ENCODE measurements around the gene NOC2L.

Gene NOC2L

DNA sequence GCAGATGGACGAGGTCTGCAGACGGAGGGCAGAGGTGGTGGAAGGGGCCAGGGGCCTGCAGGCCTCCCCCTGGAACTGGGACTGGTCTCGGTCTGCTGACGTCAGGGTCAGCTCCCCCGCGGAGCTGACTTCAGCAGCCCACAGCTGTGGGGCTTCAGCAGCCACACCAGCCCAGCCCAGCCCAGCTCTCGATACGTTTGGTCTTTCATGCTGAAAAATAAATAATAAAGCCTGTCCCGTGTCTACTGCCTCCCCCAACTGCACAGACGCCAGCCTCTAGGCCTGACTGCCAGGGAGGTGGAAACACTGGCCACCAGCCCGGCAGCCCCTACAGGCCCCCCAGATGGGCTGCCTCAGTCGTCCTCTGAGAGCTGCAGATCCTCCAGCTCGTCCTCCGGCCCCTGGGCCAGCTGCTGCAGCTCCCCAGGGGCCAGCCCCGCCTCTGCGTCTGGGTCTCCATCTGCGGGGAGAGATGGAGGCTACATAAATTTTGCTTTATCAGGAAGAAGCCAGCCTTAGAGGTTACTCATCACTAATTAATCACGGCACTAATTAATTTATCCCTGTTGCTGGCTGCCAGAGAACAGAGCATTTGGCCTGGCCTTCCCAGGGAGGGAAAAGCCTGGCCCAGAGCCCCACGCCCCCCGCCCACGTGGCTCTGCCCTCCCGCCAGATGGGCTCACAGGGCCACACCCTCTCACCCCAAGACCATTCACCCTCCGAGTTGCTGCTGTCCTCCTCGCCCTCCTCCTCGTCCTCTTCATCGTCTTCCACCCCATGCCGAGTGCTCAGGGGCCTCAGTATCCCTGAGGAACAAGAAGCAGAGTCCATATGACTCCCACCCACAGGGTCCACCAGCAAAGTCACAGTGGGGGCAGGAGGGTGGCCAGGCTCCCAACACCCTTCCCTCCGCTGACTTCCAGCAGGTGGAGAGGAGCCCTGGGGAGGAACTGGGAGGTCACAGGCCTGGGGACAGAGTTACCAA lies 14.4 kb downstream of the NOC2L start:
- DNase-seq (ENCODE audit: insufficient read length, low spot score): no peak
- no peak for FAIRE-seq

DNA sequence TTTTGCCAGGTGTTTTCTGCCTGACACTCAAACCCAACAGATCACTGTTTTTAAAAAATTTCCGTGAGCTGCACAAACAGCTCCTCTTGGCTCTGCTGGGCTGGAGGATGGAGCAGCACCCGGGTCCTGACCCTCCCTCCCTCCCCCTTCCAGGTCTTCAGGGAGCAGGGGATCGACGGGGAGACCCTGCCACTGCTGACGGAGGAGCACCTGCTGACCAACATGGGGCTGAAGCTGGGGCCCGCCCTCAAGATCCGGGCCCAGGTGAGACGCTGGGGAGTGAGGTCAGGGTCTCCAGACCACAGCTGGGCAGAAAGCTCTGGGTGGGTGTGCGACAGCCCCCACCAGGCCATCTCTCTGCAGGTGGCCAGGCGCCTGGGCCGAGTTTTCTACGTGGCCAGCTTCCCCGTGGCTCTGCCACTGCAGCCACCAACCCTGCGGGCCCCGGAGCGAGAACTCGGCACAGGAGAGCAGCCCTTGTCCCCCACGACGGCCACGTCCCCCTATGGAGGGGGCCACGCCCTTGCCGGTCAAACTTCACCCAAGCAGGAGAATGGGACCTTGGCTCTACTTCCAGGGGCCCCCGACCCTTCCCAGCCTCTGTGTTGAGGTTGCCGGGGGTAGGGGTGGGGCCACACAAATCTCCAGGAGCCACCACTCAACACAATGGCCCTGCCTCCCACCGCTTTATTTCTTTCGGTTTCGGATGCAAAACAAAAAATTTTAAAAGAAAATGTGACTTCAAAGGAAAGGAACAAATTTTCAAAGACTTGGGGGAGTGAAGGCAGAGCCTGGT lies 15.3 kb downstream of the NOC2L start:
- DNase-seq (ENCODE audit: insufficient read length, low spot score): no peak
- FAIRE-seq: no peak

DNA sequence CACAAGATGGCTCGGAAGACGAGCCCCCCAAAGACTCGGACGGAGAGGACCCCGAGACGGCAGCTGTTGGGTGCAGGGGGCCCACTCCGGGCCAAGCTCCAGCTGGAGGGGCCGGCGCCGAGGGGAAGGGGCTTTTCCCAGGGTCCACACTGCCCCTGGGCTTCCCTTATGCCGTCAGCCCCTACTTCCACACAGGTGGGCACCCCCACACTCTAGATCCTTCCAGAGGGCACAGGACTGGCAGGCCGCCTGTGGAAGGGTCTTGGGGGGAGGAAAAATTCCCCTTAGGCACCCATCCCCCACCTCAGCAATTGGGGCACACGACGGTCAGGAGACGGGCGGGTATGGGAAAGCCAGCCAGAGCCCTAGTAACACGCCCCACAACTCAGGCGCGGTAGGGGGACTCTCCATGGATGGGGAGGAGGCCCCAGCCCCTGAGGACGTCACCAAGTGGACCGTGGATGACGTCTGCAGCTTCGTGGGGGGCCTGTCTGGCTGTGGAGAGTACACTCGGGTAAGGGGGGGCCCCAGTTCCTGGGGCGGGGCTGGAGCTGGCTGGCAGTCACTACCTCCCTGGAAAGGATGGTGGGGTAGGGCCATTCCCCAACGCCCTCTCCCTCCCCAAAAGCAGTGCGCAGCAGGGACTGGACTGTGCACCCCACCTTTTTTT lies 16.1 kb downstream of the NOC2L start:
- DNase-seq (ENCODE audit: insufficient read length, low spot score): no peak
- no peak for FAIRE-seq

DNA sequence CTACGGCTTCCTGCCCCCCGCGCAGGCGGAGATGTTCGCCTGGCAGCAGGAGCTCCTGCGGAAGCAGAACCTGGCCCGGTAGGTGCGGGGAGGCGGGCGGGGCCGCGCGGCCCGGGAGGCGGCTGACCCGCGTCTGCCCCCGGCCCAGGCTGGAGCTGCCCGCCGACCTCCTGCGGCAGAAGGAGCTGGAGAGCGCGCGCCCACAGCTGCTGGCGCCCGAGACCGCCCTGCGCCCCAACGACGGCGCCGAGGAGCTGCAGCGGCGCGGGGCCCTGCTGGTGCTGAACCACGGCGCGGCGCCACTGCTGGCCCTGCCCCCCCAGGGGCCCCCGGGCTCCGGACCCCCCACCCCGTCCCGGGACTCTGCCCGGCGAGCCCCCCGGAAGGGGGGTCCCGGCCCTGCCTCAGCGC lies 16.6 kb downstream of the NOC2L start:
- no peak for FAIRE-seq

DNA sequence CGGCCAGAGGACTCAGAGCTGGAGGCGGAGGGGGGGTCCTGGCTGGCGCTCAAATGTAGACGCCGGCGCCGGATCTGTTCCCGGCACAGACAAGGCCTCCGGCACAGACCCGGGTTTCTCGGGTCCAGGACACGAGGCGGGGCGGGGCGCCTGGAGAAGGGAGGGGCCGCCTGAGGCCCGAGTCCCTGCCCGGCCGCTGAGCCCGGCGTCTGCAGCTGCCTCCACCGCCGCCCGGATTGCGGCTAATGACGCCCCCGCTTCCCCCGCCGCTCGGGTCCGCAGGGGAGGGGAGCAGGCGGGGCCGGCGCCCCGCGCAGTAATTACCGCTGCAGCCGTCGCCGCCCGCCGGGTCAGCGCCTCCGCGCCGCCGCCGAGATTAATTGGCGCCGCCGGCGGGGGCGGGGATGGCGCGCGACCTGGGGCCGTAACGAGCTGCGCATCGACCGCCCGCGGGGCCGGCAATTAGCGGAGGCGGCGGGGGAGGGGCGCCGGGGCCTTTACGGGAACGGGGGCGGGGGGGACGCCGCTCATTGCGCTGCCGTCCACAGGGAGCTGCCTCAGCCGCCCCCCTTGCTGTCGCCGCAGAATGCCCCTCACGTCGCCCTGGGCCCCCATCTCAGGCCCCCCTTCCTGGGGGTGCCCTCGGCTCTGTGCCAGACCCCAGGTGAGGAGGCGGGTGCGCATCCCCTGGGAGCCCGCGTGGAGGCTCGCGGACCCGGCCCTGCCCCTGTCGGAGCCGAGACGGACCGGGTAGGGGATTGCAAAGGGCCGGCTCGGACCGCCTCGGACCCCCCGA lies 17.3 kb downstream of the NOC2L start:
- no peak for FAIRE-seq
- peak; percentile 76 for DNase-seq (ENCODE audit: insufficient read length, low spot score)

More for the DNA sequence above, 16.6 kb downstream of the NOC2L start:
- DNase-seq (ENCODE audit: insufficient read length, low spot score): no peak

DNA sequence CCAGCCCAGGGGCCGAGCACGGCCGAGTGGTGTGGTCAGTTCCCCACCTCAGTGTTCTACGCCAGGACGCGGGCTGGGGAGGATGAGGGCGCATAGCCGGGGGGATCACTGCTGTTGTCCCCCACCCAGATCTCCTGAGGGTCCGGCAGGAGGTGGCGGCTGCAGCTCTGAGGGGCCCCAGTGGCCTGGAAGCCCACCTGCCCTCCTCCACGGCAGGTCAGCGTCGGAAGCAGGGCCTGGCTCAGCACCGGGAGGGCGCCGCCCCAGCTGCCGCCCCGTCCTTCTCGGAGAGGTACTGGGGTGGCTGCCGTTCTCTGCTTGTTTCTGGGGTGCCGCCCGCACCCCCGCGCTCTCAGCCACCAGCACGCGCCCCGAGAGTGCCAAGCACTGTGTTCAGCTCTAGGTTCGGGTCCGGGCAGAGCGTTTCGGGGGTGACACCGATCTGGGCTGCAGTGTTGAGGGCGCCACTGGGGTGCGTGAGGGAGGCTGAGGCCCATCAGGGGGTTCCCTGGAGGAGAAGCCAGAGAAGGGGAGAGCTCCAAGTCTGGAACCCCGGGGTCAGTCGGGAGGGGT lies 18.0 kb downstream of the NOC2L start:
- no peak for FAIRE-seq
- no peak for DNase-seq (ENCODE audit: insufficient read length, low spot score)

DNA sequence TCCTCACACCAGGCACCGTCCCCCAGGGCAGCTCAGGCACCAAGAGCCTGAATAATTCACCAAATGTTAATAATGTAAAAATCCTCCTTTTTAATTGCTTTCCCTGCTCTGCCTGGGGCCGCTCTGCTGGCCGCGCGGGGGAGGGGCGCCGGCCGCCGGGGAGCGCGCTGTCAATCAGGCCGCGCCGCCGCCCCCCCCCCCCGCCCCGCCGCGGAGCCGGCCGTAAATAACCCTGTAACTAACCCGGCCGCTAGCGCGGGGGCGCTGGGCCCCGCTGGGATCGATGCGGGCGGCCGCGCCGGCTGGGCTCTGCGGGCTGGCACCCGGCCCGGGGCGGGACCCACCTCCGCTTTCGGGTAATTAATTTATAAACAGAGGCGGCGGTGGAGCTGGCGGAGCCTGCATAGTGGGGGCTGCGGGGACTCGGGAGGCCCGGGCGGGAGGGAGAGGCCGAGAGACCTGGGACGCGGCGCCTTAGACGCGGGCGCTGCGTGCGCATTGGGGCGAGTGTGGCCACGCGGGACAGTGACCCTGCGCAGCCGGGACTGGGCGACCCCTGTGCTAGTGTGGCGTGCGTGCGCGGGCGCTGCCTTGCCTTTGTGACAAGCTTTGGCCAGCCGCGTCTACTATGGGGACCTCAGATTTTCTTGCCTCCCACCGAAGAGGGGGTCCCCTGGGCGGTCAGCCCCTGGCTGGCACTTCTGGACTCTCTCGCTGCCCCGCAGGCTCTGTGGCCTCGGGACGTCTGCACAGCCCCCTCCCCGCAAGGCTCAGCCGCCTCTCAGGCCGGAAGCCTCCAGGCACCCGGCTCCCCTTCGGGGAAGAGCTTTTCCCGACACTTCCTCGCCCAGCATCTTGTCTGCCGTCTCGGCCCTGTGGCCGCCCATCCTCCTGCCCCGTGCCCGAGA lies 18.7 kb downstream of the NOC2L start:
- DNase-seq (ENCODE audit: insufficient read length, low spot score): peak; percentile 70
- FAIRE-seq: no peak

DNA sequence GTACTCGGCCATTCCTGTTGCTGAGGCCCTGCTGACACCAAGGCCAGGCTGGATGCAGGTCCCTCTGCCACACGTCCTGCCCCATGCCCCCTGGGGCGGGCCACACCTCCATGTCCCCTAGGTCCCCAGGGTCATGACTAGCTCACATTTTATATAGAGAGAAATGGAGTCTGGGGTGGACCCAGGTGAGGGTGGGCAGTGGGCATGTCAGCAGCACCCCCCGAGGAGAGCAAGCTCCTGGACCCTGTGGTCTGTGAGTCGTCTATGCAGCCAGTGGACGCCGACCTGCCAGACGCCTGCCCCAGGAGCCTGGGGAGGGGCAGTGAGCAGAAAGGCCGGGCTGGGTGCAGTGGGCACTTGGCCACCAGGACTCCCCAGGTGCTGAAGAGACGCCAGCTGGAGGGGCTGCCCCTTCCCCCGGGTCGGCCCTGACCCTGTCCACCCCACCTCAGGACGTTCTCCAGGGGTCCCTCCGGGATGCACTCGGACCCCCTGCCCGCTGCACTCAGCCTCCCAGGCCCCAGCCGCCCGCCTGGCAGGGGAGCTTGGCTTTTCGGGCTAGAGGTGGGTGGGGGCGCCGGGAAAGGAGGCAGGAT lies 19.4 kb downstream of the NOC2L start:
- FAIRE-seq (no peak), DNase-seq (ENCODE audit: insufficient read length, low spot score) (no peak)

DNA sequence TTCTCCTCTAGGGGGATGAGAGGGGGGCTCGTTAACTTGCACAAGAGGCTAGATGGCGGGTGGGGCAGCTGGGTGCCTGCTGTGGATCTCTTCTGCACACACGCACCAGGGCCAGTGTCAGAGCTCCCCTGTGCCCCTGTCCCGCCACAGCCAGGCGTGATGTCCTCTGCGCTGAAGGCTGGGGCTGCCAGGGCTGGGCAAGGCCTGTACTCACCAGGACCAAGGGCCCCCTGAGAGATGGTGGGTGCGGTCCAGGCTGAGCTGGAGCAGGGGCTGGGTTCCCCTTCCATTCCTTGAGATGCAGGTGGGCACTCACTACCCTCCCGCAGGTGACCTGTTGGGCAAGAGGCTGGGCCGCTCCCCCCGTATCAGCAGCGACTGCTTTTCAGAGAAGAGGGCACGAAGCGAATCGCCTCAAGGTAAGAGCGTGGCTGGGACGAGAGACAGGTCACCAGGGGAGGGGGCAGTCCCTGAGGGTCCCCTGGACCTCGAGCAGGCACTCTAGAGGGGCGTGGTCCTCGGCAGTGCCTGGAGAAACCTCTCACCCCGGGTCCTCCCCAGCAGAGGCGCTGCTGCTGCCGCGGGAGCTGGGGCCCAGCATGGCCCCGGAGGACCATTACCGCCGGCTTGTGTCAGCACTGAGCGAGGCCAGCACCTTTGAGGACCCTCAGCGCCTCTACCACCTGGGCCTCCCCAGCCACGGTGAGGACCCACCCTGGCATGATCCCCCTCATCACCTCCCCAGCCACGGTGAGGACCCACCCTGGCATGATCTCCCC lies 20.2 kb downstream of the NOC2L start:
- no peak for DNase-seq (ENCODE audit: insufficient read length, low spot score)

DNA sequence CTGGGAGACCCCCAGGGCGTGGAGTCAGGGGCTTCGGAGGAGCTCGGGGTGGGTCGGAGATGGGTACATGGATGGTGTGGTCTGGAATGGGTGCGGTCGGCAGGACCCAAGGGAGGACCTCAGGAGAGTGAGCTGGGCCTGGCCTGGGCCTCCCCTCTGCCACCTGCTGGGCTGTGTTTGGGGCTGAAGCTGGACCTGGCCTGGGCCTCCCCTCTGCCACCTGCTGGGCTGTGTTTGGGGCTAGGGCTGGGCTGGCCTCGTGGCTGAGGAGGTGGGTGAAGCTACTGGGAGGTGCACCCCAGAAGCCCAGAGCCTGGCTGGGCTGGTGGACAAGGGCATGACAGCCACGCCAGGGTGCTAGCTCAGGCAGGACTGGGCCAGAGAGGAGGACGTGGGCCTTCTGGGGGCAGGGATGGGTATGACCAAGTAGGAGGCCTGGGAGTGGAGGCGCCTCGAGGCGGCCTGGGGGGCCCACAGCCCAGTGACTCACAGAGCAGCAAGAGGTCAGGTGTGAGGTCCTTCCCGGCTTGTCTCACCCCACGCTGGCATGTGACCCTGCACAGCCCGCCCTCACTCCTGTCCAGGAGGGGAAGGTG lies 20.9 kb downstream of the NOC2L start:
- DNase-seq (ENCODE audit: insufficient read length, low spot score) (no peak), FAIRE-seq (no peak)

More for the DNA sequence above, 20.2 kb downstream of the NOC2L start:
- FAIRE-seq: no peak

DNA sequence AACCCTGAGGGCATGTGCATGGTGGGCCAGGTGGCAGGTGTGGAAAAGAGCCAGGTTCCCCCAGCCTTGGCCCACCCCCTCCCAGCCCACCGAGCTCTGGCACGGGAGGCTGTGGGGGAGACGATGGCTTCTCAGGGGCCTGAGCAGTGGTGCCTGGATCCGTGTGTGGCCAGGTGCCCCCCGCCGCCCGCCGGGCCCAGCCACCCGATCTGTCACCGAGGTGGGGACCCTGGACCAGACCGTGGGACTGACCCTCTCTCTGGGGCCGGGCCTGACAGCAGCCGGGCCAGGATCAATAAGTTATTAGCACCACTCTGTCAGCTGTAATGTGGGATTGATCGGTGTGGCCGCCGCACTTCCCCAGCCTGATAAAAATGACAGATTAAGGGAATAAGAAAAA lies 21.5 kb downstream of the NOC2L start:
- DNase-seq (ENCODE audit: insufficient read length, low spot score): no peak

DNA sequence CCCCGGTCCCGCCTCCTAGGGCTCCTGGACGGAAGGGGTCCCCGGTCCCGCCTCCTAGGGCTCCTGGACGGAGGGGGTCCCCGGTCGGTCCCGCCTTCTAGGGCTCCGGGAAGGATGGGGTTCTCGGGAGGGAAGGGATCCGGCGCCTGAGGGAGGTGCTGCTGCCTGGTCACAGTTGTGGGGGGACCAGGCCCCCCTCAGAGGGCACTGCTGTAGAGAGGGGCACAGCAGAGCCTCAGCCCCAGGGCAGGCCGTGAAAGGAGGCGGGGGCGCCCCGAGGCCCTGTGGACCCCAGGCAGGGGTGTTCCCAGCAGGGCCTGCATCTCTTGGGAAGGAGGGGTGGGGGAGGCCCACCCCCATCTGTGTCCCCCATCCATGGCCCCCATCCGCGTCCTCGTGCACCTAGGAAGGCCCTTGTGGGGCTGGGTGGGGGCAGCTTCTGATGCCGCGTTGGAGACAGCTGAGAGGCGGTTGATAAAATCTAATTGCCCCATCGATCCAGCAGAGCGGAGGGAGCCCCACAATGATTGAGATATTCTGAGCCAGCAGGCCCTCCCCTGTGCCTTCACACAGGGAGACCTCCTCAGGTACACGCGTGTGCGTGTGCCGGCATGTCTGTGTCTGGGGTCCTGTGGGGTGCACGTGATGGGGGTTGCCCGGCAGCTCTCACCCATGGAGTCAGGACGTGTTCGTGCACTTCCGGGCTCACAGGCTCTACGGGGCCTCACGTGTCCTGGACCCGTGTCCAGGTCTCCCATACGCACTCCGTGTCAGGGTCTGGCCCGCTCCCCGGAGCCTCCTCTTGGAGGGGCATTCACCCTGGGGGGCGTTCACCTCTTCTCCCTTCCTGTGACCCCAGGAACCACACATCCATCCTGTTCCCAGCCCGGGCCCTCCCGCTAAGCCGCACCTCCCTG lies 22.4 kb downstream of the NOC2L start:
- no peak for FAIRE-seq
- no peak for DNase-seq (ENCODE audit: insufficient read length, low spot score)

More for the DNA sequence above, 21.5 kb downstream of the NOC2L start:
- FAIRE-seq: no peak

DNA sequence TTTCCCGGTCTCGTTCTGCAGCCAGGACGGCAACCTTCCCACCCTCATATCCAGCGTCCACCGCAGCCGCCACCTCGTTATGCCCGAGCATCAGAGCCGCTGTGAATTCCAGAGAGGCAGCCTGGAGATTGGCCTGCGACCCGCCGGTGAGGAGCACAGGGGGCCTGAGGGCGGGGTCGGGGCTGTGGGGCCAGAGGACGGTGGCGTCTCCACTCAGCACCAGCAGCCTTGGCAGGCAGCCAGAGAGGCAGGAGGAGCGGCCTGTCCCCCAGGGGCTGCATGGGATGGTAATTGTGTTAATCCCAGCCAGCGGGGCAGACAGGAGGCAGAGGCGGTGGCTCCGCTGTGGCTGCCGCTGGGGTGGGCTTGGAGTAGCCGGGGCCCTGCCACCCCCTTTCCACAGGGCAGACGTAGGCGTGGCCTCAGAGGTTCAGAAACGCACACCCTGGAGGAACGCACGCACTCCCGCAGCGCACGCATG lies 23.3 kb downstream of the NOC2L start:
- DNase-seq (ENCODE audit: insufficient read length, low spot score): no peak
- no peak for FAIRE-seq

DNA sequence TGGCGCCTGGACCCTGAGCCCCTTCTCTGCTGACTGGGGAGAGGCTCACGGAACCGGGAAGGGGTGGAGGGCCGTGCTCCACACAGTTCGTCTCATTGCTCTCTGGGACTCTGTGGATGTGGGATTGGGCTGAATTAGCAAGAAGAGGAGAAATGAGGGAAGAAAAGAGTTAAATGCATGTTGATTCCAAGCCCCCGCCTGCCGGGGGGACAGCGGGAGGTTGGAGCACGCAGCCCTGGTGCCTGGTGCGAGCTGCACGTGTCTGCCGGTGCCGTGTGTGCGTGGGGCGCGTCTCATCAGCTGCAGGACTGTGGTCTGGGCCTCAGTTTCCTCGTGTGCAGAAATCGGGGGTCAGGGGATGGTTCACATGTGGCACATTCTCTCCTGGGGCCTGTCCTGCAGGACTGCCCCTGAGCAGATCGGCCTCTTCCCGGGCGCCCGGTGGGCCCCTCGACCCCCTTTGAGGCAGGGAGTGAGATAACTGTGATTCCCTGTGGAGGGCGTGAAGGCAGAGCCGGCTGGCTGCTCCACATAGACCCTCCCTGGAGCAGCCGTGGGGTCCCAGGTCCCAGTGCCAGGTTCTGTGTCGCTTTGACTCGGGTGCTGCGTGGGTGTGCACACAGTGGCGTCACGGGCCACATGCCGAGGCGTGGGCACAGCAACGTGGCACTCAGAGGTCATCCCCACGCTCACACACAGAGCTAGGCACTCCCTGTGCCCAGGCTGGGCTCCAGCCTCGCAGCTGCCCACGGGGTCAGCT lies 23.9 kb downstream of the NOC2L start:
- no peak for DNase-seq (ENCODE audit: insufficient read length, low spot score)
- no peak for FAIRE-seq

DNA sequence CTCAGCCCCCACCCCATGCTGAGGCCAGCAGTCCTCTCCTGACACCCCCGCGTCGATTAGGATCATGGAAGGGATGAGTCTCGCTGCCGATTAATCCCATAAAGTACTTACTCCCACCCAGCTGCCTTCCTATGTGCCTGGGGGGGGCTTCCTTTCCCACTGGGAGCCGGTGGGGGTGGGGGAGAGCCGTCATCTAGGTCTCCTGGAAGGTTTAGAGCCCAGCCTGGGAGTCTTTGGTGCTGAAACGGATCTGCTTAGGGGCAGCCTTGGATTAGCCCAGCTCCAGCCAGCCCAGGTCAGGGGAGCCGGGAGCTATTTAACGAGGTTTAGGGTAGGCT lies 25.5 kb downstream of the NOC2L start:
- FAIRE-seq (no peak), DNase-seq (ENCODE audit: insufficient read length, low spot score) (no peak)
